HG03196 (cell line): ENCODE results near the gene ITM2C.

Experiments
- ATAC-seq: cut with Tn5 transposase; IDR thresholded peaks from one replicate; pipeline ENCODE4 v1.9.1; 2021; ENCODE audit not compliant: unreplicated experiment

Gene ITM2C

DNA sequence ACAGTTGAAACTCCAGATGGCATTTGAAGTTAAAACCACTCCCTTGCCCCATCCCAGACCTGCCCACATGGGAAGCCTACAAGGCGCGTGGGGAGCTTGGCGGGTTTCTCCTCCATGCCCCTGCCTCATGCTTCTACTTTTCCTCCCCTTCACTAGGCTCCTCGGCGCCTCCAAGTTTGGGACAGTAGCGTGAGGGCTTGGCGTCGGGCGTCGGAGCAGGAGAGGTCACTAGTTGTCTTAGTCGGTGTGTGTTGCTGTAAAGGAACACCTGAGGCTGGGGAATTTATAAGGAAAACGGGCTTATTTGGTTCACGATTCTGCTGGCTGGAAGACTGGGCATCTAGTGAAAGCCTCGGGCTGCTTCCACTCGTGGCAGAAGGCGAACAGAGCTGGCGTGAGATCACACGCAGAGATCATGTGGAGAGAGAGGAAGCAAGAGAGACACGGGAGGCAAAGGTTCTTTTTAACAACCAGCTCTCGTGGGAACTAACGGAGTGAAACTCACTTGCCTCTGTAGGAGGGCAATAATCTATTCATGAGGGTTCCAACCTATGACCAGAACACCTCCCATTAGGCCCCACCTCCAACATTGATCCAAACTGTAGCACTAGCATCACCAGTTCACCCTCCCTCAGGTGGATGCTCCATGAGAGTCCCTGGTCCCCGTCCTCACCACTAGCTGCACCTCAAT is 25.3 kb downstream of the ITM2C start:
- no peak for ATAC-seq

GRCh38 chr2:230890646-230891045 is 25.9 kb downstream of the ITM2C start:
- no peak for ATAC-seq

GRCh38 chr2:230891064-230891463 is 26.3 kb downstream of the ITM2C start:
- ATAC-seq: no peak

DNA sequence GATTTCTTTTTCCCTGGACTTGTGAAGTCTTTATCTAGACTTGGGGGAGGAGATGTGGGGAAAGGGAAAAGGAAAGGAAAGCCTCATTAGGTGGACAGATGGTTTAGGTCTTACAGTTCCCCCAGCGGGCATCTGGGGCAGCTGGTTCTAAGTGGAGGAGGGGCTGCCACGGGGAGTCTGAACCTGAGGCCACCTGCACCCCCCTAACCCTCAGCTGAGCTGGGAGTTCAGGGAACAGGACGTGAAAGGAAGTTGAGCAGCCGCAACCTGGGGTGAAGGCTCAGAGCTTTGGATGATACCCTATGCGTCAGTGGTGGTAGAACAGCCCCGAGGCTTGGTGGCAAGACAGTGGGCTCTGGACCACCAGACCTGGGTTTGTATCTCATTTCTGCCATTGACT is 26.8 kb downstream of the ITM2C start:
- no peak for ATAC-seq

DNA sequence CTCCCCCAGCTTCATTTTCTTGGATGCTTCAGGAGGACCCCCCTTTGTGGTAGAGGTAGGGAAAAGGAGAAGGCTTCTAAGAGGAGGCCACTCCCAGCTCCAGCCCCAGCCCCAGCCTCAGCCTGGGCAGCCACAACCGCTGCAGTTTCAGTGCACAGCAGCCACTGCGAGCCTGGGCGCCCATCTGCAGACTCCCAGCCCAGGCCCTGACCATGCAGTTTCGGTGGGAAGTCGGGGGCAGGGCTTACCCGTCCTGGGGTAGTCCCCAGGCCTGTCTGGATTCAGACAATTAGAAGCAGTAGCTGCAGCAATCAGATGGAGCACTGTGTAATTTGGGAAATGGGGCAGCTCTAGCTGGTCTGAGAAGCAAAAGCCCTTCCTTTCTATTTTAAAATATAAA is 28.6 kb downstream of the ITM2C start:
- ATAC-seq: no peak

GRCh38 chr2:230893841-230894781 is 29.4 kb downstream of the ITM2C start:
- ATAC-seq: no peak

DNA sequence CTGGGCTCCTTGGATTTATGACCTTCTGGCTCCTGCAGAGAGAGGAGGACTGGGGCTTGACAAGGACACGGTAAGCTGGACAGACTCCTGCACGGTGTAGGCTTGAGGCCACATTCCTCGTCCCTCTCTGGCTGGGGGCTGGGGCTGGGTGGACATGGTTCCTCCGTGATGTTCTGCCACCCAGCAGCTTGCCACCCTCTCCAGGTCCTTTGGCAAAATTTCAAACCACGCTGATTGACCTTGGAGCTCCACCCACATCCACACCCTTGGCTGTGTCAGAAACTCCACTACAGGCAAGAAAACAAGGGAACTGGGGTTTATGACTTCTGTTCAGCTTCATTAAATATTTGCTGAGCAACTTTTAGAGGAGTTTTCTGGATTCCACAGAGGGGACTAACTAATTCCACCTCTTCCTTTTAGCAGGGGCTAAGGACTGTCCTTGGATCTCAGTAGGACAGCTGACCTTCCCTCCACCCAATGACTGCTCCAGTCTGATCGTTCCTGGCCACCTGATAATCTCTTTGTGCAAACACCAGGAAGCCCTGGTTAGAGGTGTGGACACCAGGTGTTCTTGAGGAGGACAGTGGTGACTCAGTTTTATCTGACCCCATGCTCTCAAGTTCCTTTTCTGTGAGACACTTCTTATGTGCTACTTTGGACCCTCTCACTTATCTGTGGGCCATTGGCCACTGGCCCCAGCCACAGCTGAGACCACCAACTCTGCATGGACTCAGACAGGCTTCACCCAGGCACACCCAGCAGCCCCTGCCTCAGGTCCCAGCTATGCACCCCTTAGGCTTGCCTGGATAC is 31.0 kb downstream of the ITM2C start:
- no peak for ATAC-seq

GRCh38 chr2:230896346-230897115 is 31.8 kb downstream of the ITM2C start:
- ATAC-seq: no peak

GRCh38 chr2:230898016-230898712 is 33.4 kb downstream of the ITM2C start:
- no peak for ATAC-seq

GRCh38 chr2:230898713-230899091 is 34.0 kb downstream of the ITM2C start:
- no peak for ATAC-seq

DNA sequence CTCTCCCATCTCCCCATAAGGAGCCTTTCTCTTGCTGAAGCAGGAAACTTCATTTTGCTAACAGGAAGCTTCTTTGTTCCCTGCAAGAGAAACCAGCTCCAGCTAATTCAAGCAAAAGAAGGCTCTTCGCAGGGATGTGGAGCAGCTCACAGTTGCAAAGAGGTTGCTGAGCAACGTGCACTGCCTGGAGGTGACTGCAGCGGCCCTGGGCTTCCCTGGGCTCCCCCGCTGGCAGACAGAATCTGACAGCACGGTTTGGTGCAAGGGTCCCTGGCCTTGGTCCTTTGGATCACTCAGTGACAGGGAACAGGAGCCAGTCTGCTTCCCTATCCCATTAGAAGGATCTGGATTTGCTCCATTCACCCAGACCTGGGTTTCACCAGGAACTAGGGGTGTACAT is 34.5 kb downstream of the ITM2C start:
- no peak for ATAC-seq

GRCh38 chr2:230899786-230900185 is 35.0 kb downstream of the ITM2C start:
- ATAC-seq: no peak

GRCh38 chr2:230900336-230900995 is 35.7 kb downstream of the ITM2C start:
- ATAC-seq: no peak

- no peak for ATAC-seq
Observed at GRCh38 chr2:230901006-230901405, 36.3 kb downstream of the ITM2C start.

GRCh38 chr2:230902180-230902899 is 37.6 kb downstream of the ITM2C start:
- ATAC-seq: peak; percentile 51

DNA sequence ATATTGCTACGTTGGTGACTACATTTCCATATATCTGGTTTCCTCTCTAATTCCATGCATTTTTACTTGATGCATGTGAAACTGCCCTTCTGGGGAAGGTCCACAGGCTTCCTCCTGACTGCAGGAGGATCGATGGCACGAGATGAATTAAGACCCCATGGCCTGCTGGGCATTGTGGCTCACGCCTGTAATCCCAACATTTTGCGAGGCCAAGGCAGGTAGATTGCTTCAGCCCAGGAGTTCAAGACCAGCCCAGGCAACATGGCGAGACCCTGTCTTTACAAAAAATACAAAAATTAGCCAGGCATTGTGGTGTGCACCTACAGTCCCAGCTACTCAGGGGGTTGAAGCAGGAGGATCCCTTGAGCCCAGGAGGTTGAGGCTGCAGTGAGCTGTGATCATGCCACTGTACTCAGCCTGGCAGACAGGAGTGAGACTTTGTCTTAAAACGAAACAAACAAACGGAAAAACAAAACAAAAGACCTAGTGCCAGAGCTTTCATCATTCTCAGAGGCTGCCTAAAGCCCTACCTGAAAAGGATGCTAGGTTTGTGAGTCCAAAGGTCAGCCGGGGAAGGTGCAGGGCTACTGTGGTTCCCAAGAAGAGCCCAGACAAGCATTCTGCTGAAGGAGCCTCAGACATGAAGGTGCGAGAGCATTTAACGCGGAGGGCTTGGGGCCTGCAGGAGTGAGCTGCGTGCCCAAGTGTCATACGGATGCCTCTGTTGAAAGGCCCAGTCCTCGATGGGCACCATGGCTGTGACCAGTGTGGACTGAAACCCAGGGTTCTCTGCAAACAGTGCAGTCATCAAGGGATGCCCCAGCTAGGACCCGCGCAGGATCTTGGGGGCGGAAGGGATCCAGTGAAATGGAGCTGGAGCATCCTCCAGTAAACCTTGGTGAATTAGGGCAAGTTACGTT is 38.7 kb downstream of the ITM2C start:
- no peak for ATAC-seq

DNA sequence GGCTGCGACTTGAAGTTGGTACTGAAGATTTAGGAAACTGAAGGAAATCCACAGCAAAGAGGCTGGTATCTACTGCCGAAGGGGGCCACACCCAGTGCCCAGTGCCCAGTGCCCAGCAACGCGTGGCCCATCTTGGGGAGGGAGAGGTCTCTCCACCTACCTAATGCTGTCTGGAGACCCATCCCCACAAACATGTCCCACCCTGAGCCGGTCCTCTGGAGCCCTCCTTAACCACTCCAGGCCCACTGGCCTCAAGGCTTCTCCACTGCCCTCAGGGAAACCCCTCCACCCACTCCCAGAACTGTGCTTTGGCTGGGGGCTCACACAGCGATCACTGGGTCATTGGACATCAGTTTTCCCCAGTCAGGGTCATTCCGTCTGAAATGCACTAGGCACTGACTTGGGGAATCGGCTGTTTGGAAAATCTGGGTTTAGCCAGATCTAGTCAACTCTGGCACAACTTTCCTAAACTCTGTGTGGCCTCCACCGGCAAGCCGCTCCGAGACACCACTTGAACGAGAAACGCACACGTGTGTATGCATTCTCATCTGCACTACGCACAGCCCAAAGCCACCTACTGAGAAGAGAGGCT is 40.2 kb downstream of the ITM2C start:
- ATAC-seq: no peak
